Measurements from ENCODE around the gene SHB. TPM values are rescaled to one million over a fixed set of nuclear protein-coding genes. Genes with fewer than 3 reads are reported as not detected.

SHB gene
- total RNA-seq (2022; extraction: Qiagen RNA extraction): 28.0 to 44.4 TPM (median 40.8 TPM) in 5 replicates

GRCh38 chr9:38068701-38069628 is at the start of gene SHB:
TSS of gene SHB (minus strand) at chr9:38069227. CDS start at chr9:38068645, 582 bp downstream.

GRCh38 chr9:37903647-37904444 is 165.2 kb downstream of the SHB start, which contains the start of gene SLC25A51:
TSS of gene SLC25A51 (minus strand) at chr9:37904127. CDS start at chr9:37888550, 15,577 bp downstream.

Other genes starting within 250 kb of the SHB start
- gene SLC25A51, start 165.1 kb downstream of the SHB start, total RNA-seq (2022; extraction: Qiagen RNA extraction): 18.1 to 23.6 TPM (median 18.7 TPM) in 5 replicates

Data from A549 treated with AZD2906 at 1 μM for 4 hours (cell line).